ENCODE measurements around the gene PRUNE1.

PRUNE1 gene

DNA sequence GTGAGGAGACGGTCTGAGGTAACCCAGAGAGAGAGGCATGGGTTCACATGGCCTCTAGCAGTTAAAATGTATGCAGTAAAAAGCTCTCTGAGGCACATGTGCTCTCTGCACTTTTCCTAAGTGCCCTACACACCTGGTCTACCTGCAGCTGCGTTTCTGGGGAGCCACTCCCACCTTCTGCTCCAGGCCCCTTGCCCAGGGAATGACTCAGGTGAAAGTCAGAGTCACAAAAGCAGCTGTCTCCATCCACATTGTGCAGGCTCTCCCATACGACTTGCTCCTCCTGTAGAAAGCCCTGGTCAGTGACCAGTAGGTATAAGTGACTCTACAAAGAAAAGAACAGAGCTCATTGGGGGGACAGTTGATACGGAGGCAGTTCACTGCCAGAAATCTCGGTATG is 10.3 kb upstream of the PRUNE1 start:
- no peak overlapping the region for H2BK5ac ChIP-seq (ENCODE audit: low read depth, low read length, poor library complexity)
- peaks cover 2% of the 10 kb centered on the region in 2 experiments for H3K36me3 ChIP-seq (ENCODE audit: control insufficient read depth in 1 of 2, insufficient read depth in 2 of 2, low read length in 2 of 2)
- no peak overlapping the region for H2BK12ac ChIP-seq (ENCODE audit: low read length)
- no peak overlapping the region for H3K4me2 ChIP-seq (ENCODE audit: low read length)
- no peak overlapping the region for H3K14ac ChIP-seq (ENCODE audit: low read length)
- H2AFZ ChIP-seq (ENCODE audit: insufficient read depth, low read length, poor library complexity), result no peak overlapping the region
- H3K4me3 ChIP-seq (ENCODE audit: low read depth, low read length), result no peak overlapping the region
- H3K23ac ChIP-seq (ENCODE audit: low read length), result no peak overlapping the region
- no peak overlapping the region for H2BK120ac ChIP-seq (ENCODE audit: insufficient read depth, low read length, poor library complexity)
- no peaks in the 10 kb centered on the region for H3K27me3 ChIP-seq (ENCODE audit: insufficient read depth, low read length)
- no peak overlapping the region for H3K18ac ChIP-seq (ENCODE audit: low read length)
- H3K79me2 ChIP-seq (ENCODE audit: control insufficient read depth, insufficient read depth, low read length, poor library complexity), result no peaks in the 10 kb centered on the region
- H4K8ac ChIP-seq (ENCODE audit: low read depth, low read length), result no peak overlapping the region
- DNase-seq, result no peak
- H3K4ac ChIP-seq (ENCODE audit: low read depth, low read length), result no peak overlapping the region
- no peak overlapping the region for H3K9ac ChIP-seq (ENCODE audit: low read length)
- no peak overlapping the region for H3K27ac ChIP-seq (ENCODE audit: low read depth, low read length)
- no peaks in the 10 kb centered on the region for H3K4me1 ChIP-seq (ENCODE audit: control insufficient read depth in 1 of 2, insufficient read depth in 2 of 2, low read length in 2 of 2)
- H2AK5ac ChIP-seq (ENCODE audit: low read length), result no peak overlapping the region
- H4K12ac ChIP-seq (ENCODE audit: low read depth, low read length), result no peak overlapping the region
- no peaks in the 10 kb centered on the region for H3K9me3 ChIP-seq (ENCODE audit: insufficient read depth, low read depth, low read length)
- no peaks in the 10 kb centered on the region for H3K79me1 ChIP-seq (ENCODE audit: low read length)
- no peak overlapping the region for H4K91ac ChIP-seq (ENCODE audit: low read depth, low read length)
- no CpG with 5 or more reads among the region's 5 CpGs for WGBS (ENCODE audit: extremely low coverage, insufficient coverage, insufficient read length)

- H3K79me1 ChIP-seq (ENCODE audit: low read length), result no peaks in the 10 kb centered on the region
- H2AK5ac ChIP-seq (ENCODE audit: low read length), result no peak overlapping the region
- H3K18ac ChIP-seq (ENCODE audit: low read length), result no peak overlapping the region
- no peak overlapping the region for H3K4me2 ChIP-seq (ENCODE audit: low read length)
- H3K27ac ChIP-seq (ENCODE audit: low read depth, low read length), result no peak overlapping the region
- DNase-seq, result no peak
- no peak overlapping the region for H4K8ac ChIP-seq (ENCODE audit: low read depth, low read length)
- H2BK120ac ChIP-seq (ENCODE audit: insufficient read depth, low read length, poor library complexity), result no peak overlapping the region
- no peak overlapping the region for H3K4me3 ChIP-seq (ENCODE audit: low read depth, low read length)
- H2BK12ac ChIP-seq (ENCODE audit: low read length), result no peak overlapping the region
- no peak overlapping the region for H3K4ac ChIP-seq (ENCODE audit: low read depth, low read length)
- no peak overlapping the region for H2BK5ac ChIP-seq (ENCODE audit: low read depth, low read length, poor library complexity)
- H3K36me3 ChIP-seq (ENCODE audit: control insufficient read depth in 1 of 2, insufficient read depth in 2 of 2, low read length in 2 of 2), result peaks cover 2% of the 10 kb centered on the region in 2 experiments
- no peaks in the 10 kb centered on the region for H3K79me2 ChIP-seq (ENCODE audit: control insufficient read depth, insufficient read depth, low read length, poor library complexity)
- WGBS (ENCODE audit: extremely low coverage, insufficient coverage, insufficient read length), result no CpG with 5 or more reads among the region's 17 CpGs
- no peak overlapping the region for H3K9ac ChIP-seq (ENCODE audit: low read length)
- no peak overlapping the region for H4K91ac ChIP-seq (ENCODE audit: low read depth, low read length)
- no peaks in the 10 kb centered on the region for H3K9me3 ChIP-seq (ENCODE audit: insufficient read depth, low read depth, low read length)
- H3K4me1 ChIP-seq (ENCODE audit: control insufficient read depth in 1 of 2, insufficient read depth in 2 of 2, low read length in 2 of 2), result no peaks in the 10 kb centered on the region
- H3K14ac ChIP-seq (ENCODE audit: low read length), result no peak overlapping the region
- H2AFZ ChIP-seq (ENCODE audit: insufficient read depth, low read length, poor library complexity), result no peak overlapping the region
- H3K27me3 ChIP-seq (ENCODE audit: insufficient read depth, low read length), result no peaks in the 10 kb centered on the region
- no peak overlapping the region for H4K12ac ChIP-seq (ENCODE audit: low read depth, low read length)
- no peak overlapping the region for H3K23ac ChIP-seq (ENCODE audit: low read length)
Observed at GRCh38 chr1:150999051-150999674, 9.1 kb upstream of the PRUNE1 start.

DNA sequence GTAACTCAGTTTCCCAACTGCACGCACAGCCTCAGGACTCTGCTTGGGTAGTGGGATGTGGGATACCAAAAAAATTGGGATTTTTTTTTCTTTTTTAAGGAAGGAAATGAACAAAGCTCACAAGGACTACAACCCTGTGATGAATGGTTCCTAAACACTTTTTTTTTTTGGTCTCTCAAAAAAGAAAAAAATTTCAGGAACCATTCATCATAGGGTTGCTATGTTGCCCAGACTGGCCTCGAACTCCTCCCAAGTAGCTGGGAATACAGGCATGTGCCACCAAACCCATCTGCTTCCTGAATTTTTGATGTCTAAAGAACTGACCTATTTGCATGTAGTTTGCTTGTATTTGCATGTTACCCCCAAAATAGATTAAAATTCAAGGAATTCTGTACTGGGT is 8.3 kb upstream of the PRUNE1 start:
- Histone ChIP-seq H2AK5ac (ENCODE audit: low read length) (no peak overlapping the region), H4K91ac (ENCODE audit: low read depth, low read length) (no peak overlapping the region), H3K79me1 (ENCODE audit: low read length) (no peaks in the 10 kb centered on the region), H3K27me3 (ENCODE audit: insufficient read depth, low read length) (no peaks in the 10 kb centered on the region), H3K36me3 (ENCODE audit: control insufficient read depth in 1 of 2, insufficient read depth in 2 of 2, low read length in 2 of 2) (peaks cover 2% of the 10 kb centered on the region in 2 experiments), H3K9me3 (ENCODE audit: insufficient read depth, low read depth, low read length) (no peaks in the 10 kb centered on the region), H4K12ac (ENCODE audit: low read depth, low read length) (no peak overlapping the region), H4K8ac (ENCODE audit: low read depth, low read length) (no peak overlapping the region), H3K79me2 (ENCODE audit: control insufficient read depth, insufficient read depth, low read length, poor library complexity) (no peaks in the 10 kb centered on the region), H3K4ac (ENCODE audit: low read depth, low read length) (no peak overlapping the region), H2BK5ac (ENCODE audit: low read depth, low read length, poor library complexity) (no peak overlapping the region), H3K4me2 (ENCODE audit: low read length) (no peak overlapping the region), H2AFZ (ENCODE audit: insufficient read depth, low read length, poor library complexity) (no peak overlapping the region), H3K4me1 (ENCODE audit: control insufficient read depth in 1 of 2, insufficient read depth in 2 of 2, low read length in 2 of 2) (no peaks in the 10 kb centered on the region), H3K27ac (ENCODE audit: low read depth, low read length) (no peak overlapping the region), H3K4me3 (ENCODE audit: low read depth, low read length) (no peak overlapping the region), H3K14ac (ENCODE audit: low read length) (no peak overlapping the region), H2BK12ac (ENCODE audit: low read length) (no peak overlapping the region), H2BK120ac (ENCODE audit: insufficient read depth, low read length, poor library complexity) (no peak overlapping the region), H3K9ac (ENCODE audit: low read length) (no peak overlapping the region), H3K23ac (ENCODE audit: low read length) (no peak overlapping the region), H3K18ac (ENCODE audit: low read length) (no peak overlapping the region)
- WGBS (ENCODE audit: extremely low coverage, insufficient coverage, insufficient read length), result no CpG with 5 or more reads among the region's 2 CpGs
- no peak for DNase-seq

DNA sequence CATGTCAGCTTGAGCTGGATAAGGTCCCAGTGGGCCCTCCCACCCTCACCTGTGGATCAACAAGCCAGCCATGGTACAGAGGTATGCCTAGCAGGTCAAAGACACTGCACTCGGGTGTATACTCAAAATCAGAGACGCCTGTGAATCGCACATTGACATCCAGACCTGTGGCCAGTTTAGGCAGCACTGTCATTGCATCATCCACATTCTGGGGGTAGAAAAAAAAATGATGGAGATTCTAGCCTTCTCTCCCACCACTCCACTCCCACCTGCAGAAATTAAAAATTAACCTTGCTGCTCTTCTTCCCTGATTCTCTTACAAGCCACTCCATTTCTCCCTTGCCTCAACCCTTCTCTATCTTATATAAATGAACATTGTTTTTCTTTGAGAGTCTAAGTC is 7.8 kb upstream of the PRUNE1 start:
- H3K27me3 ChIP-seq (ENCODE audit: insufficient read depth, low read length), result no peaks in the 10 kb centered on the region
- H4K91ac ChIP-seq (ENCODE audit: low read depth, low read length), result no peak overlapping the region
- H3K9me3 ChIP-seq (ENCODE audit: insufficient read depth, low read depth, low read length), result no peaks in the 10 kb centered on the region
- H3K4ac ChIP-seq (ENCODE audit: low read depth, low read length), result no peak overlapping the region
- no peak overlapping the region for H2BK120ac ChIP-seq (ENCODE audit: insufficient read depth, low read length, poor library complexity)
- no peak for DNase-seq
- H3K9ac ChIP-seq (ENCODE audit: low read length), result no peak overlapping the region
- no peak overlapping the region for H3K23ac ChIP-seq (ENCODE audit: low read length)
- H3K79me2 ChIP-seq (ENCODE audit: control insufficient read depth, insufficient read depth, low read length, poor library complexity), result no peaks in the 10 kb centered on the region
- no peak overlapping the region for H2BK5ac ChIP-seq (ENCODE audit: low read depth, low read length, poor library complexity)
- H3K4me3 ChIP-seq (ENCODE audit: low read depth, low read length), result no peak overlapping the region
- no peak overlapping the region for H2BK12ac ChIP-seq (ENCODE audit: low read length)
- H4K12ac ChIP-seq (ENCODE audit: low read depth, low read length), result no peak overlapping the region
- H3K36me3 ChIP-seq (ENCODE audit: control insufficient read depth in 1 of 2, insufficient read depth in 2 of 2, low read length in 2 of 2), result peaks cover 2% of the 10 kb centered on the region in 2 experiments
- no peak overlapping the region for H3K4me2 ChIP-seq (ENCODE audit: low read length)
- no peaks in the 10 kb centered on the region for H3K4me1 ChIP-seq (ENCODE audit: control insufficient read depth in 1 of 2, insufficient read depth in 2 of 2, low read length in 2 of 2)
- H3K27ac ChIP-seq (ENCODE audit: low read depth, low read length), result no peak overlapping the region
- H2AFZ ChIP-seq (ENCODE audit: insufficient read depth, low read length, poor library complexity), result no peak overlapping the region
- no peak overlapping the region for H4K8ac ChIP-seq (ENCODE audit: low read depth, low read length)
- no CpG with 5 or more reads among the region's 3 CpGs for WGBS (ENCODE audit: extremely low coverage, insufficient coverage, insufficient read length)
- no peak overlapping the region for H3K14ac ChIP-seq (ENCODE audit: low read length)
- H3K79me1 ChIP-seq (ENCODE audit: low read length), result no peaks in the 10 kb centered on the region
- no peak overlapping the region for H2AK5ac ChIP-seq (ENCODE audit: low read length)
- no peak overlapping the region for H3K18ac ChIP-seq (ENCODE audit: low read length)

All from trophoblast cell (in vitro differentiated cells and primary cell).